NB4 (cell line): ENCODE results near the gene TRIM31.

Source experiments
- MYC ChIP-seq: IDR thresholded peaks from 2 replicates; pipeline ENCODE4 v1.6.1; 2011; ENCODE audit warnings: low read depth, low read length
- POLR2A ChIP-seq: IDR thresholded peaks from 2 replicates; pipeline ENCODE4 v1.6.1; 2011; ENCODE audit warnings: mild to moderate bottlenecking; ENCODE audit not compliant: insufficient read length; ENCODE audit errors: extremely low read depth
- TF ChIP-seq, protein P1 (sequence below): IDR thresholded peaks from one replicate; pipeline ENCODE4 v1.5.1; 2012; ENCODE audit warnings: low read depth, low read length
- TF ChIP-seq, protein P2 (sequence below): IDR thresholded peaks from 2 replicates; pipeline ENCODE4 v1.6.1; 2011; ENCODE audit warnings: low read depth, low read length

DNA sequence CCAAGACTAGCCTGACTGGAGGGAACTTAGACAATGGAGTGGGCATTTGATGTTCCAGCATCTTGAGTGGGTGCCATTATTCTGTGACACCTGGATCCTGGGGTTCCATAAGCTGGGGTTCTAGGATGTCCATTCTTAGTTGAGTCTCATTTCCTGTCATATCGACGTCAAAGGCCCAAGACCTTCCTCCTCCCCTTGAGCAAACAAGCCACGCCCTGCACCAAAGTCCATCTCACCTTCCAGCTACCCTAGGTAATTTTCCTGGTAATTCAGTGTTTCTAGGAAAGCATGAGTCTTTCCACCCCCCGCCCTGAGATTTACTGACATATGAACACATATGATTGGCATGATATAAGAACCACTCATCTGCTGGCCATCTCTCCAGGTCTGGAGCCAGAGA lies 22.9 kb upstream of the TRIM31 start, which contains the start of gene TRIM40:
- TF ChIP-seq, protein P1, sequence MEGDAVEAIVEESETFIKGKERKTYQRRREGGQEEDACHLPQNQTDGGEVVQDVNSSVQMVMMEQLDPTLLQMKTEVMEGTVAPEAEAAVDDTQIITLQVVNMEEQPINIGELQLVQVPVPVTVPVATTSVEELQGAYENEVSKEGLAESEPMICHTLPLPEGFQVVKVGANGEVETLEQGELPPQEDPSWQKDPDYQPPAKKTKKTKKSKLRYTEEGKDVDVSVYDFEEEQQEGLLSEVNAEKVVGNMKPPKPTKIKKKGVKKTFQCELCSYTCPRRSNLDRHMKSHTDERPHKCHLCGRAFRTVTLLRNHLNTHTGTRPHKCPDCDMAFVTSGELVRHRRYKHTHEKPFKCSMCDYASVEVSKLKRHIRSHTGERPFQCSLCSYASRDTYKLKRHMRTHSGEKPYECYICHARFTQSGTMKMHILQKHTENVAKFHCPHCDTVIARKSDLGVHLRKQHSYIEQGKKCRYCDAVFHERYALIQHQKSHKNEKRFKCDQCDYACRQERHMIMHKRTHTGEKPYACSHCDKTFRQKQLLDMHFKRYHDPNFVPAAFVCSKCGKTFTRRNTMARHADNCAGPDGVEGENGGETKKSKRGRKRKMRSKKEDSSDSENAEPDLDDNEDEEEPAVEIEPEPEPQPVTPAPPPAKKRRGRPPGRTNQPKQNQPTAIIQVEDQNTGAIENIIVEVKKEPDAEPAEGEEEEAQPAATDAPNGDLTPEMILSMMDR, result no peak
- TF ChIP-seq, protein P2, sequence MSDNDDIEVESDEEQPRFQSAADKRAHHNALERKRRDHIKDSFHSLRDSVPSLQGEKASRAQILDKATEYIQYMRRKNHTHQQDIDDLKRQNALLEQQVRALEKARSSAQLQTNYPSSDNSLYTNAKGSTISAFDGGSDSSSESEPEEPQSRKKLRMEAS, result no peak
- TF ChIP-seq POLR2A (no peak), MYC (no peak)
